KOPT-K1 (cell line): ENCODE data around the gene CUEDC2.

Experiments
- H3K27ac ChIP-seq: fragments of 200-600 bp; sonication (generic); 2 replicates; pipeline ENCODE4 v1.5.1; 2016; ENCODE audit warnings: antibody characterized with exemption, mild to moderate bottlenecking, low read depth, low read length; ENCODE audit not compliant: poor library complexity, severe bottlenecking
- H3K36me3 ChIP-seq: fragments of 200-600 bp; sonication (generic); 2 replicates; pipeline ENCODE4 v1.5.1; 2017; ENCODE audit warnings: antibody characterized with exemption, mild to moderate bottlenecking, low read length, moderate library complexity; ENCODE audit not compliant: insufficient read depth
- H3K9me3 ChIP-seq: fragments of 200-600 bp; sonication (generic); 2 replicates; pipeline ENCODE4 v1.5.1; 2017; ENCODE audit warnings: antibody characterized with exemption, low read length, mild to moderate bottlenecking; ENCODE audit not compliant: insufficient read depth, poor library complexity, severe bottlenecking

The CUEDC2 gene

DNA sequence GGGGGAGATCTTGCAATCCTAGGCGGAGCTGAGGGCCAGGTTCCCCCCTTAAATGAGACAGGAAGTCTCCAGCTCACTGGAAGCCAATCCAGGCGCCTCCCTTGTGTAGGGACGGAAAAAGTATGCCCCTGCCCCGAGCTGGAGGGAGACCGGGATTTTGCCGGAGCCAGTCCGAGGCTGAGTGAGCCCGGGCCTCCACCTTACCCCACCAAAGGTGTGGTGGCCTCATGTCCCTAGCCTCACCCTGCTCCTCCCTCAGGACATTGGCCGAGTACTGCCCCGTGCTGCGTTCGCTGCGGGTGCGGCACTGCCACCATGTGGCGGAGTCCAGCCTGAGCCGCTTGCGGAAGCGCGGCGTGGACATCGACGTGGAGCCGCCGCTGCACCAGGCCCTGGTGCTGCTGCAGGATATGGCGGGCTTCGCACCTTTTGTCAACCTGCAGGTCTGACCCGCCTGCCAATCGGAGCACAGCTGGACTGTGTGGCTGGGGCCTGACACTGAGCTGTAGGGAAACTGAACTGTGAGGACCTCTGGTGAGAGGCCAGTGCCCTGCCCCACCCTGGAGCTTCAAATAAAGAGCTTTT, 9.7 kb downstream of the CUEDC2 start:
- Histone ChIP-seq H3K36me3 (peaks cover 24% of the 10 kb centered on the region), H3K27ac (no peak overlapping the region), H3K9me3 (no peaks in the 10 kb centered on the region)

DNA sequence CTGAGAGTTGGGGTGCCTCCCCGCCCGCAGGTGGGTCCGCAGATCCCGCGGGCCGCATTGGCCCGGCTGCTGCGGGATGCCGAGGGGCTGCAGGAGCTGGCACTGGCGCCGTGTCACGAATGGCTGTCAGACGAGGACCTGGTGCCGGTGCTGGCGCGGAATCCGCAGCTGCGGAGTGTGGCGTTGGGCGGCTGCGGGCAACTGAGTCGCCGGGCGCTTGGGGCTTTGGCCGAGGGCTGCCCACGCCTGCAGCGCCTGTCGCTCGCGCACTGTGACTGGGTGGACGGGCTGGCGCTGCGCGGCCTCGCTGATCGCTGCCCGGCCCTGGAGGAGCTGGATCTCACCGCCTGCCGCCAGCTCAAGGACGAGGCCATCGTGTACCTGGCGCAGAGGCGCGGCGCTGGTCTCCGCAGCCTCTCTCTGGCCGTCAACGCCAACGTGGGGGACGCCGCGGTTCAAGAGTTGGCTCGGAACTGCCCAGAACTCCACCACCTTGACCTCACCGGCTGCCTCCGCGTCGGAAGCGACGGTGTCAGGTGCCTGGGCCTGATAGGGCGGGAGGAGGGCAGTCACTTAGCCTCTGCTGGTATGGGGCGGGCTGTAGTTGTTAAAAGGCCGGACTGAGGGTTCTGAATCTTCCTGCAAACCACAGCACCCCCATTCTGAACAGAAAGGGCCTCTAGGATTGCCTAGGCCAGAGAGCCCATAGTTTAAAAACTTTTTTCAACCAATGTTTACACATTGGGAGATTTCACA, 10.4 kb downstream of the CUEDC2 start:
- H3K36me3 ChIP-seq = peaks cover 24% of the 10 kb centered on the region
- H3K27ac ChIP-seq = peak overlapping the region; percentile 73
- no peaks in the 10 kb centered on the region for H3K9me3 ChIP-seq

DNA sequence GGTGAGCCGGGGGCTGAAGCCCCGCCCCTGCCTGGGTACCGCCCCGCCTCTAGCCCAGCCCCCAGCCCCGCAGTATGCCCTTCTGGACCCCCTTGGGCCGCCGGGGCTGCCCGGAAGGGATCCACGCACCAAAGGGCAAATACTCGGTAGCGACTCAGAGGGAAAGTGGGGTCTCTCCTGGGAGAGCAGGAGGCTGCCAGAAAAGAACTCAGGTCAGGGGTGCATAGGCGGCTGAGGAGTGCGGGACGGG, 10.9 kb downstream of the CUEDC2 start:
- peaks cover 24% of the 10 kb centered on the region for H3K36me3 ChIP-seq
- H3K9me3 ChIP-seq = no peaks in the 10 kb centered on the region
- peak overlapping the region; percentile 73 for H3K27ac ChIP-seq

DNA sequence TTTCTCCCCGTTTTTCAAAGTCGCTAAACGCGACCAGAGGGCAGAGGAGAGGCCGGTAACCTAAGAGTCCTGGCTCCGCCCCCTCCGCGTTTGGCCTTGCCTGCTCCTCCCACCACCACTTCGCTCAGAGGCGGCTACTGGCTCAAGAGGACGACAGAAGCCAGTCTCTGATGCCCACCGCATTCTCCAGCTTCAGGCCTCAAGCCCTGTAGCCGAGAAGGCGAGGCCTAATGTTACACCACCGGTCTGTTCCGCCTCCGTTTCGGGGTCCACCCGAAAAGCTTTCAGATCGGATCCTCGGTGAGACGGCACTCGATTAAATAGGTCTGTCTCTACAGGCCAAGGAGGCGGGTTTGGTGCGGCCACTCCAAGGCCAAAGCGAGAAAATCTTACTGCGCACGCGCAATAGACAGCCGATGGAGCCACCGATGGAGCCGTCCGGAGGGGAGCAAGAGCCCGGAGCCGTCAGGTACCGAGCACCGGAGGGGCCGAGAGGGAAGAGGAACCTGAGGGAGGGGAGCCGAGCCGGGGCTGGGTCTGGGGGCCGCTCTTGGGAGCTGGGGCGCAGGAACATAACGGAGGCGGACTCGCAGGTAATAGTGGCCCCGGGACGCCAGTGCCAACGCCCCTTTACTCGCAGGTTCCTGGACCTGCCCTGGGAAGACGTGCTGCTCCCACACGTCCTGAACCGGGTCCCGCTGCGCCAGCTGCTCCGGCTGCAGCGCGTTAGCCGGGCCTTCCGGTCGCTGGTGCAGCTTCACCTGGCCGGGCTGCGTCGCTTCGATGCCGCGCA, 11.5 kb downstream of the CUEDC2 start, which contains the start of gene FBXL15:
Gene FBXL15 (plus strand): TSS at position 123 of the 793 bp plus-strand sequence. CDS start 294 bp downstream, at position 417.
- H3K9me3 ChIP-seq = no peaks in the 10 kb centered on the region
- H3K36me3 ChIP-seq = peaks cover 24% of the 10 kb centered on the region
- H3K27ac ChIP-seq = peak within 1 kb of the TSS; percentile 73

DNA sequence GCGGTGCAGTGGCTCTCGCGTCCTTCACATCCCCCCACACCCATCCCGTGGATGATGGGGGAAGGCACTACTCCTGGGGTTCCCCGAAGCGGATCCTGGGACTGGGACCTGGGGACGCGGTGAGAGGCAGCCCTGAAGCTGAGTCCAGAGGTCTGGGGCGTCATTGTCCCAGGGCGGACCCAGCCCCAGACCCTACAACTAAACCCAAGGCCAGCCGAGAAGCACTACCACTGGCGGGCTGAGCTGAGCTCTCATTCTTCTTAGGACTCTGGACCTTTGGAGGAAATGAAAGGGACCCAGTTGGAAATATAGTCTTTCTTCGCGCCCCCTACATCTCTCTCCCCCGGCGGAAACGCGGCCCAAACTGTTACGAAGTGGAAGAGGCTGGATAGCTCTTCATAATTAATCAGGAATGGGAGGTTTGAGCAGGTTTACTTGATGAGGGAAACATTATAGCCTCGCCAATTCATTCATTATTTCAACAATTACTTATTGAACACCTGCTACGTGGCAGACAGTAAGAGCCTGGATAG, 12.1 kb downstream of the CUEDC2 start:
- Histone ChIP-seq H3K27ac (peak overlapping the region; percentile 73), H3K9me3 (no peaks in the 10 kb centered on the region), H3K36me3 (peaks cover 24% of the 10 kb centered on the region)

DNA sequence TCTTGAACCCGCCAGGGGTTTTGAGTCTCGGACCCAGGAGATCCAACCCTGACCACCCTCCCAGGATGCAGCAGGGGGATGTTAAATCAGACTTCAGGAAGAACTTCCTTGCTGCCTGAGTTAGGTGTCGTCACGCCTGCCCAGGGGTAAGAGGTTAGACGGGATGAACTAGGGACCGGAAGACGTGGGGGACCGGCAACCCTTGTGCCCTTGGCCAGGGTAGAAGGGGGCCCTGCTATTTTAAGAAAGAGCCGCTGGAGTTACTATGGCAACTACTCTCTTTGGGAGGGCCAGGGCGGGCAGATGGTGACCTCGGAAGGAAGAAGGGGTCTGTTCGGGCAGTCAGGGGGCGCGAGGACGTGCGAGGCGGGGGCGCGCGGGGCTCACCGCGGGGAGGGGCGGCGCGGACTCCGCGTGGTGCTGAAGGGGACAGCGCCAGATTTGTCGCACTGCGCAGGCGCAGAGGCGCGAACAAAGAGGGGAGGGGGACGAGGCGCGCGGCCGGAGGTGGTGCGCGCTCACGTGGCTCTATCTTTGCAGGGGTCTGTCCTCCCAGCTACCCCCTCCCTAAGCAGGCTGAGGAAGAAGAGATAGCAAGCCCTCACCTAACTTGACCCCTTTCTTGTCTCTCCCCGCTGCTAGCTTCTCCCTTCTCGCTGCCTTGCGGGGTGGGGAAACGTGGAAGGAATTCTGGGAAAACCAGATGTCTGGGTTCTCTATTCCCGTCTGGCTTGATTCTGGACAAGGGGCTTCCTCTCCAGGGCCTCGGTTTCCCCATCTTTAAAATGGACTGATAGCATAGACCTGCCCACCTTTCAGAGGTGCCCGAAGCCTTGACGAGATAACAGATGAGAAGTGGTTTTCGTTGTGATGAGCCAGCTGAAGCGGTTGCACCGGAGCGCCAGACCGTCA, 12.8 kb downstream of the CUEDC2 start:
- Histone ChIP-seq H3K27ac (peak overlapping the region; percentile 73), H3K9me3 (no peaks in the 10 kb centered on the region), H3K36me3 (peaks cover 19% of the 10 kb centered on the region)

DNA sequence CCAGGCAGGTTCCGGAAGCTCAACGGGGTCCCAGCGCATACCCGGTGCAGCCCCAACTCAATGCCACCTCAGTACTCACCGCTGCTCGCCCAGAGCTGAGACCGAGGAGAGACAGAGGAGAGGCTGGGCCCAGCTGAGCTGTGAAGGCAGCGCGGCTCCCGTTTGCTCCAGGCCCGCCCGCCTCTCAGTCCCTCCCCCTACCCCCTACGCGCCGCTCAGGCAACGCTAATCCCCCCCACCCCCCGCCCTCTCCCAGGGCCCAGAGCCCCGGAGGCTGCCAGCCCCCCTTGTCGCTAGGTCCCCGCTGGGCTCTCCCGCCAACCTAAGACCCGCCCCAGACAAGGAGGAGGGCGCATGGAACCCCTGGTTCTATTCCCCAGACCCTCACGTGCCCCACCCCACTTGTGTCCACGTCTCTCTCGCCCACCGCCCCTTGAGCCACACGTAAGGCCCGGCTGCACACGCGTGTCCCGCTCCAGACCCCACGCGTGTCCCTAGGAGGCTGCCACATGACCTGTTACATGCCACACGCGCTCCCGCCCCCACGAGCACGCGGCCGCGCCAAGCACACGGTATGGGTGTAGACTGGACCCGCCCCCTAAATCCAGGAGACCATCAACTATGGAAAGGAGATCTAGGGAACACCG, 13.6 kb downstream of the CUEDC2 start, which contains the start of gene PSD:
Gene PSD (minus strand): TSS at position 164 of the 647 bp plus-strand sequence. CDS start 1,747 bp downstream, outside the sequence.
- Histone ChIP-seq H3K27ac (no peak within 1 kb of the TSS), H3K9me3 (no peaks in the 10 kb centered on the region), H3K36me3 (peaks cover 11% of the 10 kb centered on the region)

DNA sequence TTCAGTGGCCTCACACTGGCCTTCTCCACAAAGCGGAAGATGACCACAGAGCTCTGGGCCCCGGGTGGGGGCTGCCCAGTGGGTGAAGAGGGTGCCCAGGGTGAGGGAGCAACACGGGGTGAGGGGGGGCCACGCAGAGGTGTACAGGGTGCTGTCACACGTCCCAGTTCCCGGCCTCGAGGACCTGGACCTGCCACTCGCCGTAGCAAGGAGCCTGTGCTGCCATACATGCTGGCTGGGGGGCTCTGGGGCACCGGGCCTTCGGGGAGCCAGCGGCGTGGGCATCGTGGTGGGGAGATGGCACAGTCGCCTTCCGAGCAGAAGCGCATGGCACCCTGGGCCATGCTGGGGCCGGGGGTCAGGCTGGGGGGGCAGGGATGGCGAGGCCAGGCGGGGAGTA, 15.7 kb downstream of the CUEDC2 start:
- H3K27ac ChIP-seq = no peak overlapping the region
- H3K9me3 ChIP-seq = no peaks in the 10 kb centered on the region
- no peaks in the 10 kb centered on the region for H3K36me3 ChIP-seq

DNA sequence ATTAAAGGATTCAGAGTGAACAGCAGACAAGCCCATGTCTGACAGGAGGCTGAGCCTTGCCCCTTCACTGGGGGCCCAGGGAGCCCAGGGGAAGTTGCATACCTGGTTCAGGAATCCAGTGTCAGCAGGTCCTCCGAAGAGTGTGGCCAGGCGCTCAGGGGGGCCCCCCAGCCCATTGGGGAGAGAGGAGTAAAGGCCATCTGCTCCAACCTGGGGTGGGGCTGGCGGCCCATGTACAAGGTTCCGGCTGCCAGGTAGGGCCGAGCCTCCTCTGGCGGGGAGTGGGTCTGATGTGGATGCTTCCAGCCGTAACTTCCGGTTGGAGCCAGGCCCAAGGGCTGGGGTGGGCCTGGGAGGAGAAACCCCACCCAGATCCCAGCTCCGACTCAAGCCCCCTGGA, 16.1 kb downstream of the CUEDC2 start:
- H3K36me3 ChIP-seq = no peaks in the 10 kb centered on the region
- no peaks in the 10 kb centered on the region for H3K9me3 ChIP-seq
- H3K27ac ChIP-seq = no peak overlapping the region

DNA sequence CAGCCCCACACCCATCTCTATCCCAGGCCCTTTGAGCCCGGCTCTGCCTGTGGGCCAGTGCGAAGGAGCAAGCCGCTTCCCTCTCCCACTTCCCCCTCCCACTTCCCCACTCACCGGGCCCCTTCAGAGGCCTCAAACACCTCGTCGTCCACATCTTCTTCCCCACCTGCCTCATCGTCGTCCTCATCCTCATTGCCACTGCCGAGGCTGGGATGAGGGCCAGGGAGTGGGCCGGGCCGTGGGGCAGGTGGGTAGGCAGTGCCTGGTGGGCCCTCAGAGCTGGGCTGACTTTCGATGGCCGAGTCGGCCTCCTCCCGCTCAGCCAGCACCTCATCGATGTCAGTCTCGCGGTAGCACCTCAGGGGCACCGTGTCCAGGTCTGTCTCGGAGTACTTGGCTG, 17.6 kb downstream of the CUEDC2 start:
- no peak overlapping the region for H3K27ac ChIP-seq
- H3K36me3 ChIP-seq = no peaks in the 10 kb centered on the region
- no peaks in the 10 kb centered on the region for H3K9me3 ChIP-seq

DNA sequence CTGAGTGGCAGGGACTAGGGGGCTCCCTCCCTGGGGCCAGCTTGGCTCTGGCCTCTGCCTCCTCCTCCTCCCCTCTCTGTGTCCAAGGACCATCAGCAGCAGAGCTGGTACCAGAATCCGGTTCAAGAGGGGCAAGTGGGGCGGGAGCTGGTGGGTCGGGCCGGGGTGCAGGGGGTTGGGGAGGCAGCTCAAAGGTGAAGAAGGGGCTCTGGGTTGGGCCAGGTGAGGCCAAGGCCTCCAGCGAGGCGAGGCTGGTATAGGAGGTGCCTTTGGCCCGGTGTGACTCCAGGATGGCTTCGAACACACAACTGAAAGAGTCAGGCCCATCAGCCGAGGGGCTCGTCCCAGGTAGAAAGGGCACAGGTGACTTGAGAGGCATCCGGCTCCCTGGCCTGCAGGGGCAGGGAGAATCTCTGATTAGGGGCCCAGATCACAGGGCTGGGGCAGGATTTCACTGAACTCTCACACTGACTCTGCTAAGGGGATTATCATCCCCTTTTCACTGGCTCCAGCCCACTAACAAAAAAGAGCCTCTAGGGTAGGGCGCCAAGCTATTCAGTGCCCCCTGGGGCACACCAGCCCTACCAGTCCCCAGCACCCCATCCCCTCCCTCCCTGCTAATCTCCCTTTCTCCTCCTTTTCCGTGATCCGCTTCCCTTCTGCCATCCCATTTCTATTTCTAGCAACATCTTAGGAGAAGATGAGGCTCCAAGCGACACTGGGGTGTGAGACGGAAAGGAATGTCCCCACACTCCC, 18.4 kb downstream of the CUEDC2 start:
- no peaks in the 10 kb centered on the region for H3K36me3 ChIP-seq
- no peaks in the 10 kb centered on the region for H3K9me3 ChIP-seq
- H3K27ac ChIP-seq = no peak overlapping the region

DNA sequence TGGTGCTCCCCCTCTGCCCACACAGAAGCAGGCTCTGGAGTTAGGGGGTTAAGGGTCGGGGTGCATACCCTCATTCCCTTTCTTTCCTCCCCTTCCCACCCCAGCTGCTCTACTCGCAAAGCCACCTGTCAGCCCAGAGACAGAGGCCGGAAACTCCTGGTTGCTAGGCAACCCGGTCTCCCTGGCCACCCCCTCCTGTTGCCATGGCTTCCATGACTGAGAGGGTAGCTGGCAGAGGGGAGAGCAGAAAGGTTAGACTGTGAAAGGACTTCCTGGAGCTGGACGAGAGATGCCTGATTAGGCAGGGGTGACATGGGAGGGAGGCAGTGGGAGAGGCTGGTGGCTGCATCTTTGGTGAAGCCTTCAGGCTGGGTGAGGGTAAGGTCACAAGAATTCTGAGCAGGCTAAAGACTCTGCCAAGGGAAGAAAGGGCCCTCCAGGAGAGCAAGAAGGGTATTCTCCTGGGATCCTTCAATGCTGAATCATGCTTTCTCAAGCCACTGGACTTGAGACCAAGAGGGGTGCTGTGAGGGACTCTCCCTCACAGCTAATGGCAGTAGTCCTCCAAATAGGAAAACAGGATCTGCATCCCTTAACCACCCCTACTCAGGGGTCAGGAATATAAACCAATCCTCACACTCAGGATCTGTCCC, 19.2 kb downstream of the CUEDC2 start:
- Histone ChIP-seq H3K9me3 (no peaks in the 10 kb centered on the region), H3K36me3 (no peaks in the 10 kb centered on the region), H3K27ac (no peak overlapping the region)

DNA sequence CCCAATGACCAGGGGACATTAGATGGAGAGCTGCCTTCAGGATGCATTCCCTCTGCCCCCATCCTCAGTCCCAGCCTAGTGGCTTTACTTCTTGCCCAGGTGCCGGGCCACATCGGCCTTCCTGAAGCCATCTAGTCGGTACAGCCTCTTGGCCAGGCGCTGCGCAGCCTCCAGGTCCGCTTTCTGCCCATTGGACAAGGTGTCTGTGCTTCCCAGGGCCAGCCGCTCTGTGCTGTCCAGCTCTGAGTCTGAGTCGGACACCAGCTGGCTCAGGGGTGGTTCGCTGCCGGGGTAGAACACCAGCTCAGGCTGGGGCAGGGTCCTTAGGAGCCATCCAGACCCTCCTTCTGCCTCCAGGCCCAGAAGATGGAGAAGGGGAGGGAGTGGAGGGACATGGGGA, 20.1 kb downstream of the CUEDC2 start:
- no peaks in the 10 kb centered on the region for H3K9me3 ChIP-seq
- H3K27ac ChIP-seq = no peak overlapping the region
- no peaks in the 10 kb centered on the region for H3K36me3 ChIP-seq
